Stomach (tissue), 9 donors: ENCODE measurements around the gene KCNT1. TPM values are rescaled to one million over a fixed set of nuclear protein-coding genes. Genes with fewer than 3 reads are reported as not detected.

Experiments used
- DNase-seq, 2 donors: peaks; one replicate each; pipeline versions ENCODE4 v3.0.0 to v3.0.0-alpha.2; 2013 to 2019
- H3K27ac ChIP-seq, 5 donors: fragments of 200-600 bp in 4 of 5; sonication (generic) in 4 of 5; one replicate each; pipeline ENCODE4 v1.5.1; 2013 to 2019; ENCODE audit warnings: mild to moderate bottlenecking in 1 of 5, moderate library complexity in 1 of 5
- H3K27me3 ChIP-seq, 3 donors: fragments of 200-600 bp; sonication (generic); one replicate each; pipeline ENCODE4 v1.5.1; 2017 to 2019; ENCODE audit warnings: mixed run types in 1 of 3
- H3K36me3 ChIP-seq, 4 donors: fragments of 200-600 bp; sonication (generic); 1 replicate in 3 of 4; 2 replicates in 1 of 4; pipeline ENCODE4 v1.5.1; 2016 to 2019
- H3K4me1 ChIP-seq, 4 donors: fragments of 200-600 bp; sonication (generic); one replicate each; pipeline ENCODE4 v1.5.1; 2016 to 2019
- H3K4me3 ChIP-seq, 4 donors: fragments of 200-600 bp; sonication (generic) in 3 of 4; one replicate each; pipeline ENCODE4 v1.5.1; 2016 to 2019; ENCODE audit warnings: mild to moderate bottlenecking in 1 of 4
- H3K9me3 ChIP-seq, 4 donors: fragments of 200-600 bp; sonication (generic); one replicate each; pipeline ENCODE4 v1.5.1; 2016 to 2019
- EP300 ChIP-seq: sonication (generic); formaldehyde crosslinking; IDR thresholded peaks from one replicate; pipeline ENCODE4 v1.6.1; 2017; ENCODE audit warnings: antibody characterized with exemption
- POLR2A ChIP-seq, 4 donors: fragments of 450-650 bp; IDR thresholded peaks; one replicate each; pipeline ENCODE4 v1.6.1; 2016; ENCODE audit warnings: antibody characterized with exemption in 4 of 4, control low read depth in 2 of 4, mild to moderate bottlenecking in 1 of 4, moderate library complexity in 1 of 4
- POLR2AphosphoS5 ChIP-seq, 3 donors: sonication (generic); formaldehyde crosslinking; IDR thresholded peaks; one replicate each; pipeline ENCODE4 v1.6.1; 2016; ENCODE audit warnings: antibody characterized with exemption in 3 of 3
- WGBS, 5 donors: extraction: QIAGEN DNeasy Blood & Tissue Kit in 3 of 5; methylation state at CpG; one replicate each; pipeline versions ENCODE4 v1.1.5 to v1.1.7; 2013 to 2018; 5-methylcytosine and 5-hydroxymethylcytosine counted together
- intact Hi-C: fragments of 100-400 bp; cut with DNase I; formaldehyde crosslinking; loops from one replicate; pipeline ENCODE4 v1.15.1; 2023; ENCODE audit warnings: low total_unique reads
- polyA plus RNA-seq, 3 donors: library from polyadenylated mRNA; stranded (reverse); fragments of 200-250 nt; gene quantifications; one replicate each; pipeline ENCODE4 v1.2.3, GENCODE V29; 2013
- total RNA-seq, 5 donors: library from RNA; depleted of rRNA; stranded (reverse); fragments of >200 nt; gene quantifications; one replicate each; pipeline versions ENCODE4 v1.1.0 to v1.2.3, GENCODE V29; 2014 to 2016
- TF ChIP-seq, protein P1 (sequence below), 7 experiments: fragments of 450-650 bp in 4 of 7; fragments of 200-600 bp in 3 of 7; sonication (generic) in 3 of 7; IDR thresholded peaks; one replicate each; pipeline ENCODE4 v1.5.1; 2016 to 2019; ENCODE audit warnings: antibody characterized with exemption in 7 of 7, control low read depth in 2 of 7, mild to moderate bottlenecking in 1 of 7
- donor health status: healthy with polysubstance abuse.
- donor health status: Bipolar disorder and iron deficiency.
- donor health status: healthy.

KCNT1 gene
- total and polyA plus RNA-seq, 8 donors: 0.10 to 12.9 (median 0.37) TPM; not detected in 4

DNA sequence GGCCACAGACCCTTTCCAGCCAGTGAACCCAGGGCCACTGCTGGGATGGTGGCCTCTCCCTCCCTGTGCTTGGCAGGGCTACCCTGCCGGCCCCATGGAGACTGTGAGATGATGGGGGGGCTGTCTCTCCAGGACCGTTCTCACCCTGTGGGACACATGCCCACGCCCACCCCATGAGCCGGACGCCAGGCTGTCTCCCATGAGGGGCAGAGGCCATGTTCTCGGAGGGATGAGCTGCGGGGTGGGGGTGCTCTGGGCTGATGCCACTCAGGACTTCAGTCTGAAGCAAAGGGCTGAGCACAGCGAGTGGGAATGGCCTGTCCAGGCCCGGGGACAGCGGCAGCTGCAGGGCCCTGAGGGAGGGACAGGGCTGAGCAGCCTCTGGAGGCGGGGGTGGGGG lies 88.9 kb downstream of the KCNT1 start:
- Histone ChIP-seq H3K4me1 (no peaks in the 10 kb centered on the region), H3K36me3 (no peaks in the 10 kb centered on the region), H3K27me3 (peaks cover 0 to 50% (median 3%) of the 10 kb centered on the region in 3 donors), H3K4me3 (no peak overlapping the region), H3K9me3 (no peaks in the 10 kb centered on the region), H3K27ac (no peak overlapping the region)
- TF ChIP-seq POLR2AphosphoS5 (IDR thresholded peaks at IDR 0.05) (no peak), EP300 (no peak), POLR2A (IDR thresholded peaks at IDR 0.05) (no peak)
- TF ChIP-seq, protein P1, sequence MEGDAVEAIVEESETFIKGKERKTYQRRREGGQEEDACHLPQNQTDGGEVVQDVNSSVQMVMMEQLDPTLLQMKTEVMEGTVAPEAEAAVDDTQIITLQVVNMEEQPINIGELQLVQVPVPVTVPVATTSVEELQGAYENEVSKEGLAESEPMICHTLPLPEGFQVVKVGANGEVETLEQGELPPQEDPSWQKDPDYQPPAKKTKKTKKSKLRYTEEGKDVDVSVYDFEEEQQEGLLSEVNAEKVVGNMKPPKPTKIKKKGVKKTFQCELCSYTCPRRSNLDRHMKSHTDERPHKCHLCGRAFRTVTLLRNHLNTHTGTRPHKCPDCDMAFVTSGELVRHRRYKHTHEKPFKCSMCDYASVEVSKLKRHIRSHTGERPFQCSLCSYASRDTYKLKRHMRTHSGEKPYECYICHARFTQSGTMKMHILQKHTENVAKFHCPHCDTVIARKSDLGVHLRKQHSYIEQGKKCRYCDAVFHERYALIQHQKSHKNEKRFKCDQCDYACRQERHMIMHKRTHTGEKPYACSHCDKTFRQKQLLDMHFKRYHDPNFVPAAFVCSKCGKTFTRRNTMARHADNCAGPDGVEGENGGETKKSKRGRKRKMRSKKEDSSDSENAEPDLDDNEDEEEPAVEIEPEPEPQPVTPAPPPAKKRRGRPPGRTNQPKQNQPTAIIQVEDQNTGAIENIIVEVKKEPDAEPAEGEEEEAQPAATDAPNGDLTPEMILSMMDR (IDR thresholded peaks at IDR 0.05): no peak
- 75 to 85% (median 77%) methylated on average over 8 to 11 of the region's 11 CpGs for WGBS, 5 donors
- DNase-seq: no peak
- intact Hi-C loops: no loop called here

- Histone ChIP-seq H3K27ac (no peak overlapping the region), H3K9me3 (no peaks in the 10 kb centered on the region), H3K4me1 (no peaks in the 10 kb centered on the region), H3K27me3 (peaks cover 0 to 42% (median 3%) of the 10 kb centered on the region in 3 donors), H3K4me3 (no peak overlapping the region), H3K36me3 (no peaks in the 10 kb centered on the region)
- DNase-seq: no peak
- 67 to 81% (median 73%) methylated on average over 23 to 35 of the region's 35 CpGs for WGBS, 5 donors
- TF ChIP-seq, protein P1 (IDR thresholded peaks at IDR 0.05): no peak
- TF ChIP-seq EP300 (no peak), POLR2A (IDR thresholded peaks at IDR 0.05) (no peak), POLR2AphosphoS5 (IDR thresholded peaks at IDR 0.05) (no peak)
- intact Hi-C loops: no loop called here
Observed at GRCh38 chr9:135791431-135792267, 89.7 kb downstream of the KCNT1 start.

DNA sequence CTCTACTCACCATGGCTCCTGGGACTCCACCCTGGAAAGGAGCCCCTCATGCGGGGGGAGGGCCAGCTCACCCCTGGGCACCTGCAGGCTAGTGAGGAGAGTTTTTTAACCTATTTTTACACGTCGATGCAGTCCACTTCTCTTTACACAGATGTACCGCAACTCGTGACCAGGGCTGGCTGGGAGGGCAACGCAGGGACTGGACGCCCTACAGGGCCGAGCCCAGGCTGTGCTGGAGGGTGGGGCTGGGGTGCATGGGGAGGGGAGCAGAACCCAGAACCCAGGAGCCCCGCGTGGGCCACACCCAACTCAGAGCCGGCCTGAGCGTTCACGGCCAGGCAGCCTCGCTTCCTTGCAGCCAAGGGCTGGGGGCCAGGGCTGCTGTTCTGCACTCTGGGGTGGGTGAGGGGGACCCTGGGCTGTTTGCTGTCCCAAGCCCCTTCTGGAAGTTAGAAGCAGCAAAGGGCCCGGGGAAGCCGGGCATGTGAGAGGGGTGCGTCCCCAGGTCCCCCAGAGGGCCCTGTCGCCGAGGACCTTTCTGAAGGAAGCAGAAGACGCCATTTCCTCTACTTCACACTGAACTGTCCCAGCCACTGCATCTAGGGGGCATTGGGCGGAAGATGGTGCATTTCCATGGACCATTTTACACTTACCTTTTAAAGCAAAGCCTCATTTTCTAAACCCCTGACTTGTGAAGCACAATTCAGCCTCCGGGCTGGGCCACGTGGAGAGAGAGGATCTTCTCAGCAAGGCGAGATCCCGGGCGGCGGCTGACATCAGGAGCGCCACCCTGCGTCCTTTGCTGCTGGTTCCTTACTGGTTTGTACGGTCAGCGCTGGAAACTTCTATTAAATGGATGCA lies 90.5 kb downstream of the KCNT1 start:
- WGBS, 5 donors: 69 to 77% (median 76%) methylated on average over 23 to 31 of the region's 31 CpGs
- Histone ChIP-seq H3K36me3 (no peaks in the 10 kb centered on the region), H3K27me3 (peaks cover 0 to 33% (median 3%) of the 10 kb centered on the region in 3 donors), H3K4me3 (no peak overlapping the region), H3K27ac (no peak overlapping the region), H3K4me1 (no peaks in the 10 kb centered on the region), H3K9me3 (no peaks in the 10 kb centered on the region)
- intact Hi-C loops: no loop called here
- TF ChIP-seq EP300 (no peak), POLR2AphosphoS5 (IDR thresholded peaks at IDR 0.05) (no peak), POLR2A (IDR thresholded peaks at IDR 0.05) (no peak)
- TF ChIP-seq, protein P1 (IDR thresholded peaks at IDR 0.05): no peak
- DNase-seq: no peak

GRCh38 chr9:135793221-135794056 lies 91.5 kb downstream of the KCNT1 start:
- H3K27ac ChIP-seq: no peak overlapping the region
- H3K36me3 ChIP-seq: no peaks in the 10 kb centered on the region
- peaks cover 0 to 24% (median 3%) of the 10 kb centered on the region in 3 donors for H3K27me3 ChIP-seq
- H3K9me3 ChIP-seq: no peaks in the 10 kb centered on the region
- no peak for TF ChIP-seq POLR2A (IDR thresholded peaks at IDR 0.05)
- TF ChIP-seq, protein P1 (IDR thresholded peaks at IDR 0.05): no peak
- no peak for TF ChIP-seq POLR2AphosphoS5 (IDR thresholded peaks at IDR 0.05)
- no peak for DNase-seq
- 61 to 84% (median 72%) methylated on average over 1 to 16 of the region's 16 CpGs for WGBS, 5 donors
- H3K4me1 ChIP-seq: no peaks in the 10 kb centered on the region
- no peak overlapping the region for H3K4me3 ChIP-seq
- intact Hi-C loops: no loop called here
